HEK293 (cell line): ENCODE data around the gene GDPD3.
A peak's percentile ranks its signal among the peaks of the same experiment; 100 is the strongest.

Source experiments
- GLI2 ChIP-seq: fragments of 450-650 bp; formaldehyde crosslinking; IDR thresholded peaks from 2 replicates; pipeline ENCODE4; 2017; ENCODE audit warnings: missing biosample characterization, missing genetic modification characterization, low read depth, borderline replicate concordance
- GLIS2 ChIP-seq: fragments of 450-650 bp; formaldehyde crosslinking; IDR thresholded peaks from 2 replicates; pipeline ENCODE4 v1.5.1; 2016; ENCODE audit warnings: missing biosample characterization, missing genetic modification characterization
- HOXA7 ChIP-seq: sonication (generic); formaldehyde crosslinking; IDR thresholded peaks from 2 replicates; pipeline ENCODE4 v1.8.1; 2022; ENCODE audit warnings: missing genetic modification reagents, borderline replicate concordance
- INSM2 ChIP-seq: fragments of 450-650 bp; formaldehyde crosslinking; IDR thresholded peaks from 2 replicates; pipeline ENCODE4 v1.5.1; 2016; ENCODE audit warnings: missing biosample characterization, missing genetic modification characterization
- KLF1 ChIP-seq: fragments of 450-650 bp; formaldehyde crosslinking; IDR thresholded peaks from 2 replicates; pipeline ENCODE4 v1.5.1; 2016; ENCODE audit warnings: missing biosample characterization, missing genetic modification characterization
- KLF9 ChIP-seq: fragments of 450-650 bp; formaldehyde crosslinking; IDR thresholded peaks from 2 replicates; pipeline ENCODE4 v1.5.1; 2016; ENCODE audit warnings: missing biosample characterization, missing genetic modification characterization, low read depth
- PRDM4 ChIP-seq: fragments of 450-650 bp; formaldehyde crosslinking; IDR thresholded peaks from 2 replicates; pipeline ENCODE4 v1.5.1; 2017; ENCODE audit warnings: missing biosample characterization, missing genetic modification characterization
- ZBTB21 ChIP-seq: fragments of 450-650 bp; formaldehyde crosslinking; IDR thresholded peaks from 2 replicates; pipeline ENCODE4 v1.5.1; 2017; ENCODE audit warnings: missing biosample characterization, missing genetic modification characterization
- ZFHX2 ChIP-seq: fragments of 450-650 bp; formaldehyde crosslinking; conservative IDR thresholded peaks from 2 replicates; pipeline ENCODE4 v1.5.1; 2016; ENCODE audit warnings: missing biosample characterization, missing genetic modification characterization
- ZNF10 ChIP-seq: fragments of 450-650 bp; formaldehyde crosslinking; IDR thresholded peaks from 2 replicates; pipeline ENCODE4 v1.5.1; 2017; ENCODE audit warnings: missing biosample characterization, missing genetic modification characterization
- ZNF121 ChIP-seq: fragments of 450-650 bp; formaldehyde crosslinking; IDR thresholded peaks from 2 replicates; pipeline ENCODE4 v1.5.1; 2016; ENCODE audit warnings: missing biosample characterization, missing genetic modification characterization
- ZNF132 ChIP-seq: fragments of 450-650 bp; formaldehyde crosslinking; IDR thresholded peaks from 2 replicates; pipeline ENCODE4 v1.5.1; 2017; ENCODE audit warnings: missing biosample characterization, missing genetic modification characterization, borderline replicate concordance
- ZNF148 ChIP-seq: fragments of 450-650 bp; formaldehyde crosslinking; IDR thresholded peaks from 2 replicates; pipeline ENCODE4 v1.5.0; 2017; ENCODE audit warnings: missing biosample characterization, missing genetic modification characterization, borderline replicate concordance
- ZNF174 ChIP-seq: fragments of 450-650 bp; formaldehyde crosslinking; IDR thresholded peaks from 2 replicates; pipeline ENCODE4 v1.5.0; 2017; ENCODE audit warnings: missing biosample characterization, mild to moderate bottlenecking, missing genetic modification characterization
- ZNF223 ChIP-seq: fragments of 450-650 bp; formaldehyde crosslinking; IDR thresholded peaks from 2 replicates; pipeline ENCODE4 v1.5.1; 2016; ENCODE audit warnings: missing biosample characterization, missing genetic modification characterization
- ZNF23 ChIP-seq: fragments of 450-650 bp; formaldehyde crosslinking; IDR thresholded peaks from 2 replicates; pipeline ENCODE4 v1.5.1; 2016; ENCODE audit warnings: missing biosample characterization, missing genetic modification characterization, borderline replicate concordance
- ZNF274 ChIP-seq, 2 experiments: fragments of 200-500 bp in 1 of 2; fragments of 450-650 bp in 1 of 2; sonication (Bioruptor generic) in 1 of 2; formaldehyde crosslinking in 1 of 2; IDR thresholded peaks; 2 replicates each; pipeline versions ENCODE4 v1.5.1 to v1.6.1; 2014 to 2016; ENCODE audit warnings: borderline replicate concordance in 1 of 2, inconsistent platforms in 1 of 2, low read length in 1 of 2, missing biosample characterization in 1 of 2, missing genetic modification characterization in 1 of 2
- ZNF335 ChIP-seq: fragments of 450-650 bp; formaldehyde crosslinking; conservative IDR thresholded peaks from 2 replicates; pipeline ENCODE4 v1.5.1; 2016; ENCODE audit warnings: missing biosample characterization, missing genetic modification characterization
- ZNF488 ChIP-seq: fragments of 450-650 bp; formaldehyde crosslinking; IDR thresholded peaks from 2 replicates; pipeline ENCODE4 v1.5.1; 2016; ENCODE audit warnings: missing biosample characterization, missing genetic modification characterization
- ZNF571 ChIP-seq: fragments of 450-650 bp; formaldehyde crosslinking; IDR thresholded peaks from 2 replicates; pipeline ENCODE4 v1.5.0; 2017; ENCODE audit warnings: missing biosample characterization, missing genetic modification characterization
- ZNF610 ChIP-seq: fragments of 450-650 bp; formaldehyde crosslinking; IDR thresholded peaks from 2 replicates; pipeline ENCODE4 v1.5.1; 2016; ENCODE audit warnings: missing biosample characterization, missing genetic modification characterization, borderline replicate concordance
- ZNF654 ChIP-seq: fragments of 450-650 bp; formaldehyde crosslinking; IDR thresholded peaks from 2 replicates; pipeline ENCODE4 v1.5.1; 2016; ENCODE audit warnings: low read depth, missing biosample characterization, missing genetic modification characterization
- ZNF701 ChIP-seq: fragments of 450-650 bp; formaldehyde crosslinking; IDR thresholded peaks from 2 replicates; pipeline ENCODE4 v1.5.1; 2016; ENCODE audit warnings: missing biosample characterization, missing genetic modification characterization
- ZNF830 ChIP-seq: fragments of 450-650 bp; IDR thresholded peaks from 2 replicates; pipeline ENCODE4 v1.5.0; 2018; ENCODE audit warnings: missing biosample characterization, missing genetic modification characterization, low read depth, mild to moderate bottlenecking, moderate library complexity
- TF ChIP-seq, protein P1 (sequence below): fragments of 450-650 bp; formaldehyde crosslinking; IDR thresholded peaks from 2 replicates; pipeline ENCODE4 v1.5.1; 2016; ENCODE audit warnings: missing biosample characterization, missing genetic modification characterization, borderline replicate concordance
- TF ChIP-seq, protein P2 (sequence below): fragments of 450-650 bp; formaldehyde crosslinking; IDR thresholded peaks from 2 replicates; pipeline ENCODE4 v1.5.1; 2016; ENCODE audit warnings: missing biosample characterization, missing genetic modification characterization

The GDPD3 gene

DNA sequence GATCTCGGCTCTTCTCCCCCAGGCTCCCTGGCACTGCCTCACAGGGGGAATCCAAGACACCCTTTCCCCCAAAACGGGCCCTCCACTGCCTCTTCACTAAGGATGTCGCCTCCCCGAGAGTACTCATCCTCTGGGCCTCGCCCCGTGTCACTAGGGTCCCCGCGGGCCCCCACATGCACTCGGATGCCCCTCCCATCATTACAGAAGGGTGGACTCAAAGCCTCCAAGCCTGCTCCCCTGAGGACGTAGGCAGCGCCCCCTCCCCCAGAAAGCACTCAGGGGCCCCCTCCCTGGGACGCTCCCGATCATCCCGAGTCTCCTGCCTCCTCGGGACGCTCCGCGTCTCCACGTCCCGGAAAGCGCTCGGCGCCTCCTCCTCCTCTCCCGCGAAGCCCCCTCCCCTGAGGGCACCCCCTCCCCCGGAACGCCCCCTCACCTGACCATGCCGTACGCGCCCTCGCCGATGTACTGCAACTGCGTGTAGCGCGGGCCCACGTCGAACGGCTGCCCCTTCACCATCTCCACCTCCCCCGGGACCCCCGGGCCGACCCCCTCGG is 9.3 kb upstream of the GDPD3 start (continued):
- TF ChIP-seq, protein P1, sequence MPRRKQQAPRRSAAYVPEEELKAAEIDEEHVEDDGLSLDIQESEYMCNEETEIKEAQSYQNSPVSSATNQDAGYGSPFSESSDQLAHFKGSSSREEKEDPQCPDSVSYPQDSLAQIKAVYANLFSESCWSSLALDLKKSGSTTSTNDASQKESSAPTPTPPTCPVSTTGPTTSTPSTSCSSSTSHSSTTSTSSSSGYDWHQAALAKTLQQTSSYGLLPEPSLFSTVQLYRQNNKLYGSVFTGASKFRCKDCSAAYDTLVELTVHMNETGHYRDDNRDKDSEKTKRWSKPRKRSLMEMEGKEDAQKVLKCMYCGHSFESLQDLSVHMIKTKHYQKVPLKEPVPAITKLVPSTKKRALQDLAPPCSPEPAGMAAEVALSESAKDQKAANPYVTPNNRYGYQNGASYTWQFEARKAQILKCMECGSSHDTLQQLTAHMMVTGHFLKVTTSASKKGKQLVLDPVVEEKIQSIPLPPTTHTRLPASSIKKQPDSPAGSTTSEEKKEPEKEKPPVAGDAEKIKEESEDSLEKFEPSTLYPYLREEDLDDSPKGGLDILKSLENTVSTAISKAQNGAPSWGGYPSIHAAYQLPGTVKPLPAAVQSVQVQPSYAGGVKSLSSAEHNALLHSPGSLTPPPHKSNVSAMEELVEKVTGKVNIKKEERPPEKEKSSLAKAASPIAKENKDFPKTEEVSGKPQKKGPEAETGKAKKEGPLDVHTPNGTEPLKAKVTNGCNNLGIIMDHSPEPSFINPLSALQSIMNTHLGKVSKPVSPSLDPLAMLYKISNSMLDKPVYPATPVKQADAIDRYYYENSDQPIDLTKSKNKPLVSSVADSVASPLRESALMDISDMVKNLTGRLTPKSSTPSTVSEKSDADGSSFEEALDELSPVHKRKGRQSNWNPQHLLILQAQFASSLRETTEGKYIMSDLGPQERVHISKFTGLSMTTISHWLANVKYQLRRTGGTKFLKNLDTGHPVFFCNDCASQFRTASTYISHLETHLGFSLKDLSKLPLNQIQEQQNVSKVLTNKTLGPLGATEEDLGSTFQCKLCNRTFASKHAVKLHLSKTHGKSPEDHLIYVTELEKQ (tag by site-specific recombination): no peak
- TF ChIP-seq ZNF174 (tag by site-specific recombination): no peak
- TF ChIP-seq KLF1: 0 out of 2 replicates have a peak, but pooled peaks have one; percentile 47
- TF ChIP-seq ZNF23: no peak
- TF ChIP-seq ZNF830 (tag by site-specific recombination): no peak
- TF ChIP-seq KLF9 (tag by site-specific recombination): peak; percentile 63; the same call in 1 of the 2 replicates
- no peak for TF ChIP-seq ZNF701 (tag by site-specific recombination)
- no peak for TF ChIP-seq ZBTB21 (tag by site-specific recombination)
- TF ChIP-seq HOXA7 (CRISPR knock-in tag): no peak
- TF ChIP-seq ZNF610: 0 out of 2 replicates have a peak, but pooled peaks have one; percentile 36
- no peak for TF ChIP-seq ZNF10 (tag by site-specific recombination)
- no peak for TF ChIP-seq ZNF274 (IDR thresholded peaks at IDR 0.05; ENCODE audit: low read length)
- no peak for TF ChIP-seq ZNF274 (tag by site-specific recombination; IDR thresholded peaks at IDR 0.05; ENCODE audit: borderline replicate concordance)
- no peak for TF ChIP-seq PRDM4 (tag by site-specific recombination)
- TF ChIP-seq GLIS2: peak; percentile 89
- no peak for TF ChIP-seq ZNF571
- peak; percentile 79 for TF ChIP-seq ZFHX2
- no peak for TF ChIP-seq ZNF654 (tag by site-specific recombination)
- TF ChIP-seq GLI2 (tag by site-specific recombination): no peak
- TF ChIP-seq, protein P2, sequence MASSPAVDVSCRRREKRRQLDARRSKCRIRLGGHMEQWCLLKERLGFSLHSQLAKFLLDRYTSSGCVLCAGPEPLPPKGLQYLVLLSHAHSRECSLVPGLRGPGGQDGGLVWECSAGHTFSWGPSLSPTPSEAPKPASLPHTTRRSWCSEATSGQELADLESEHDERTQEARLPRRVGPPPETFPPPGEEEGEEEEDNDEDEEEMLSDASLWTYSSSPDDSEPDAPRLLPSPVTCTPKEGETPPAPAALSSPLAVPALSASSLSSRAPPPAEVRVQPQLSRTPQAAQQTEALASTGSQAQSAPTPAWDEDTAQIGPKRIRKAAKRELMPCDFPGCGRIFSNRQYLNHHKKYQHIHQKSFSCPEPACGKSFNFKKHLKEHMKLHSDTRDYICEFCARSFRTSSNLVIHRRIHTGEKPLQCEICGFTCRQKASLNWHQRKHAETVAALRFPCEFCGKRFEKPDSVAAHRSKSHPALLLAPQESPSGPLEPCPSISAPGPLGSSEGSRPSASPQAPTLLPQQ (tag by site-specific recombination): 0 out of 2 replicates have a peak, but pooled peaks have one; percentile 9
- no peak for TF ChIP-seq ZNF148
- TF ChIP-seq INSM2 (tag by site-specific recombination): no peak
- TF ChIP-seq ZNF335 (tag by site-specific recombination): peak; percentile 66
- TF ChIP-seq ZNF223 (tag by site-specific recombination): no peak
- no peak for TF ChIP-seq ZNF121
- no peak for TF ChIP-seq ZNF132
- TF ChIP-seq ZNF488 (tag by site-specific recombination): no peak
